ENCODE results near the gene RAD54L2.

RAD54L2 gene

GRCh38 chr3:51568996-51569395 is 30.5 kb downstream of the RAD54L2 start:
- no peak overlapping the region for H3K4me3 ChIP-seq
- no peaks in the 10 kb centered on the region for H3K9me3 ChIP-seq
- no peaks in the 10 kb centered on the region for H3K27me3 ChIP-seq
- H3K36me3 ChIP-seq = peaks cover 0 to 6% (median 4%) of the 10 kb centered on the region in 3 donors
- no peak for DNase-seq
- no peak for TF ChIP-seq CTCF (IDR thresholded peaks at IDR 0.05)
- peaks cover 0 to 13% (median 0%) of the 10 kb centered on the region in 4 donors for H3K4me1 ChIP-seq
- intact Hi-C loops (cut with DNase I; ENCODE audit: low total_unique reads) = no loop called here
- H3K27ac ChIP-seq = no peak overlapping the region

GRCh38 chr3:51578238-51578637 is 39.7 kb downstream of the RAD54L2 start:
- Histone ChIP-seq H3K4me3 (no peak overlapping the region), H3K9me3 (no peaks in the 10 kb centered on the region), H3K4me1 (no peaks in the 10 kb centered on the region), H3K36me3 (peaks cover 0 to 18% (median 2%) of the 10 kb centered on the region in 3 donors), H3K27ac (no peak overlapping the region), H3K27me3 (no peaks in the 10 kb centered on the region)
- TF ChIP-seq CTCF (IDR thresholded peaks at IDR 0.05) = no peak
- no peak for DNase-seq
- intact Hi-C loops (cut with DNase I; ENCODE audit: low total_unique reads) = no loop called here

- H3K4me1 ChIP-seq = no peaks in the 10 kb centered on the region
- H3K36me3 ChIP-seq = peaks cover 0 to 18% (median 0%) of the 10 kb centered on the region in 3 donors
- no peak for TF ChIP-seq CTCF (IDR thresholded peaks at IDR 0.05)
- no peaks in the 10 kb centered on the region for H3K27me3 ChIP-seq
- DNase-seq = no peak
- no peaks in the 10 kb centered on the region for H3K9me3 ChIP-seq
- H3K4me3 ChIP-seq = no peak overlapping the region
- H3K27ac ChIP-seq = no peak overlapping the region
- intact Hi-C loops (cut with DNase I; ENCODE audit: low total_unique reads) = no loop called here
Measured at GRCh38 chr3:51580418-51580817, 41.9 kb downstream of the RAD54L2 start.

- Histone ChIP-seq H3K4me1 (no peaks in the 10 kb centered on the region), H3K27me3 (no peaks in the 10 kb centered on the region), H3K4me3 (no peak overlapping the region), H3K27ac (no peak overlapping the region), H3K9me3 (no peaks in the 10 kb centered on the region), H3K36me3 (peaks cover 0 to 18% (median 0%) of the 10 kb centered on the region in 3 donors)
- TF ChIP-seq CTCF (IDR thresholded peaks at IDR 0.05) = no peak
- no peak for DNase-seq
- intact Hi-C loops (cut with DNase I; ENCODE audit: low total_unique reads) = no loop called here
Measured at GRCh38 chr3:51581524-51581923, 43.0 kb downstream of the RAD54L2 start.

GRCh38 chr3:51585197-51585596 is 46.7 kb downstream of the RAD54L2 start:
- Histone ChIP-seq H3K27me3 (no peaks in the 10 kb centered on the region), H3K27ac (no peak overlapping the region), H3K4me3 (no peak overlapping the region), H3K36me3 (peaks cover under 1 to 10% (median 4%) of the 10 kb centered on the region in 3 donors), H3K9me3 (no peaks in the 10 kb centered on the region), H3K4me1 (no peaks in the 10 kb centered on the region)
- intact Hi-C loops (cut with DNase I; ENCODE audit: low total_unique reads) = no loop called here
- DNase-seq = no peak
- TF ChIP-seq CTCF (IDR thresholded peaks at IDR 0.05) = no peak

- intact Hi-C loops (cut with DNase I; ENCODE audit: low total_unique reads) = no loop called here
- Histone ChIP-seq H3K4me3 (no peak overlapping the region), H3K4me1 (no peaks in the 10 kb centered on the region), H3K9me3 (no peaks in the 10 kb centered on the region), H3K27me3 (no peaks in the 10 kb centered on the region), H3K27ac (no peak overlapping the region), H3K36me3 (peaks cover 7 to 12% (median 10%) of the 10 kb centered on the region in 3 donors)
- DNase-seq = no peak
- TF ChIP-seq CTCF (IDR thresholded peaks at IDR 0.05) = no peak
Measured at GRCh38 chr3:51585871-51586270, 47.4 kb downstream of the RAD54L2 start.
